Esophagus squamous epithelium (tissue), 4 donors: ENCODE data around the gene MYO1B.

Source experiments
- CTCF ChIP-seq, 6 experiments: fragments of 450-650 bp in 4 of 6; fragments of 200-600 bp in 2 of 6; sonication (generic) in 2 of 6; IDR thresholded peaks; one replicate each; pipeline ENCODE4 v1.5.1; 2016 to 2019; ENCODE audit warnings: antibody characterized with exemption in 6 of 6, mild to moderate bottlenecking in 4 of 6, moderate library complexity in 4 of 6
- POLR2A ChIP-seq, 4 donors: fragments of 450-650 bp; IDR thresholded peaks; one replicate each; pipeline ENCODE4 v1.6.1; 2017; ENCODE audit warnings: antibody characterized with exemption in 4 of 4, mild to moderate bottlenecking in 4 of 4, moderate library complexity in 3 of 4

- TF ChIP-seq CTCF (IDR thresholded peaks at IDR 0.05), result no peak
- no peak for TF ChIP-seq POLR2A (IDR thresholded peaks at IDR 0.05)
Observed at GRCh38 chr2:191222952-191223351, 22.3 kb upstream of the MYO1B start.
